ENCODE data around the gene RAPGEF2.

Gene RAPGEF2

GRCh38 chr4:159379836-159380235 is 277.0 kb downstream of the RAPGEF2 start:
- DNase-seq = no peak

- no peak for DNase-seq
Observed at GRCh38 chr4:159382856-159383561, 280.1 kb downstream of the RAPGEF2 start.

- no peak for DNase-seq
Observed at GRCh38 chr4:159383562-159383931, 280.7 kb downstream of the RAPGEF2 start.

GRCh38 chr4:159384017-159384416 is 281.1 kb downstream of the RAPGEF2 start:
- DNase-seq = no peak

GRCh38 chr4:159384632-159385031 is 281.8 kb downstream of the RAPGEF2 start:
- DNase-seq = no peak

- no peak for DNase-seq
Observed at GRCh38 chr4:159386620-159387019, 283.7 kb downstream of the RAPGEF2 start.

GRCh38 chr4:159389756-159390155 is 286.9 kb downstream of the RAPGEF2 start:
- DNase-seq = no peak

- peak; percentile 100 for DNase-seq
Observed at GRCh38 chr4:159390648-159391047, 287.8 kb downstream of the RAPGEF2 start.

- DNase-seq = no peak
Observed at GRCh38 chr4:159395693-159396092, 292.8 kb downstream of the RAPGEF2 start.

GRCh38 chr4:159396151-159396550 is 293.3 kb downstream of the RAPGEF2 start:
- no peak for DNase-seq

- peak; percentile 47 for DNase-seq
Observed at GRCh38 chr4:159398236-159398638, 295.4 kb downstream of the RAPGEF2 start.

GRCh38 chr4:159400558-159401225 is 297.8 kb downstream of the RAPGEF2 start:
- peak; percentile 94 for DNase-seq

- no peak for DNase-seq
Observed at GRCh38 chr4:159401226-159401712, 298.4 kb downstream of the RAPGEF2 start.

- peak; percentile 91 for DNase-seq
Observed at GRCh38 chr4:159401791-159402380, 299.0 kb downstream of the RAPGEF2 start.

Measured in fibroblast of upper back skin (primary cell).